Activated CD4-positive, alpha-beta T cell treated with anti-CD3 and anti-CD28 coated beads for 1 hour (primary cell): ENCODE results near the gene POLR3GL.
"Not testable (repeated sequence)": the region's sequence is repeated elsewhere in the genome, so short reads cannot be mapped to it uniquely, and the experiment has no call there.

Experiments used
- DNase-seq: peaks from one replicate; pipeline ENCODE4 v3.0.0-alpha.2; 2020

POLR3GL gene

GRCh38 chr1:145964328-145965118, at the start of gene POLR3GL, which contains the start of gene ANKRD34A:
Gene POLR3GL, plus strand, starts transcription at chr1:145964690. Its CDS starts 10,176 bp downstream, at chr1:145974866.
Gene ANKRD34A, minus strand, starts transcription at chr1:145964575. Its CDS starts 2,816 bp downstream, at chr1:145961759.
- DNase-seq = peak; percentile 81

GRCh38 chr1:145916745-145917144, 47.7 kb upstream of the POLR3GL start:
- no peak for DNase-seq

GRCh38 chr1:145917595-145917994, 46.9 kb upstream of the POLR3GL start:
- no peak for DNase-seq

- peak; percentile 87 for DNase-seq
Measured at GRCh38 chr1:145918144-145918991, 46.1 kb upstream of the POLR3GL start, which contains the start of gene PEX11B. Gene PEX11B, minus strand, starts transcription at chr1:145918717. Its CDS starts 29 bp downstream, at chr1:145918688.

GRCh38 chr1:145918992-145919939, 45.2 kb upstream of the POLR3GL start:
- no peak for DNase-seq

- not testable (repeated sequence) for DNase-seq
Measured at GRCh38 chr1:145920297-145920696, 44.2 kb upstream of the POLR3GL start.

GRCh38 chr1:145922266-145922665, 42.2 kb upstream of the POLR3GL start:
- no peak for DNase-seq

- peak; percentile 20 for DNase-seq
Measured at GRCh38 chr1:145926686-145927062, 37.8 kb upstream of the POLR3GL start.

- peak; percentile 90 for DNase-seq
Measured at GRCh38 chr1:145927063-145927886, 37.2 kb upstream of the POLR3GL start, which contains the start of gene RBM8A. Gene RBM8A, minus strand, starts transcription at chr1:145927484. Its CDS starts 58 bp downstream, at chr1:145927426.

- no peak for DNase-seq
Measured at GRCh38 chr1:145927916-145928643, 36.4 kb upstream of the POLR3GL start.

GRCh38 chr1:145932522-145933009, 31.9 kb upstream of the POLR3GL start:
- DNase-seq = not testable (repeated sequence)

GRCh38 chr1:145935708-145936107, 28.8 kb upstream of the POLR3GL start:
- no peak for DNase-seq

- DNase-seq = no peak
Measured at GRCh38 chr1:145936247-145936646, 28.2 kb upstream of the POLR3GL start.

GRCh38 chr1:145937436-145937835, 27.1 kb upstream of the POLR3GL start:
- DNase-seq = no peak

GRCh38 chr1:145942405-145942804, 22.1 kb upstream of the POLR3GL start:
- no peak for DNase-seq

- no peak for DNase-seq
Measured at GRCh38 chr1:145942871-145943270, 21.6 kb upstream of the POLR3GL start.

GRCh38 chr1:145944532-145944931, 20.0 kb upstream of the POLR3GL start:
- no peak for DNase-seq

GRCh38 chr1:145946477-145946986, 18.0 kb upstream of the POLR3GL start:
- no peak for DNase-seq

GRCh38 chr1:145947551-145947950, 16.9 kb upstream of the POLR3GL start:
- DNase-seq = no peak

GRCh38 chr1:145949219-145949618, 15.3 kb upstream of the POLR3GL start:
- no peak for DNase-seq
